IMR-90 (cell line): ENCODE data around the gene CTRB2.

Source experiments
- CHD1 ChIP-seq: IDR thresholded peaks from 2 replicates; pipeline ENCODE4 v1.6.1; 2012; ENCODE audit warnings: low read depth, low read length, improper control_type of control experiment
- FOS ChIP-seq: fragments of 150-350 bp; IDR thresholded peaks from 2 replicates; pipeline ENCODE4 v1.6.1; 2016; ENCODE audit warnings: low read depth, low read length
- MAFK ChIP-seq: IDR thresholded peaks from 2 replicates; pipeline ENCODE4 v1.6.1; 2012; ENCODE audit warnings: low read depth, low read length, improper control_type of control experiment
- MXI1 ChIP-seq: IDR thresholded peaks from 2 replicates; pipeline ENCODE4 v1.6.1; 2012; ENCODE audit warnings: low read depth, mild to moderate bottlenecking, low read length, moderate library complexity, borderline replicate concordance
- POLR2A ChIP-seq: IDR thresholded peaks from 2 replicates; pipeline ENCODE4 v1.6.1; 2012; ENCODE audit warnings: mild to moderate bottlenecking, low read depth, low read length
- RAD21 ChIP-seq: IDR thresholded peaks from 2 replicates; pipeline ENCODE4 v1.6.1; 2012; ENCODE audit warnings: low read length, improper control_type of control experiment
- RCOR1 ChIP-seq: IDR thresholded peaks from 2 replicates; pipeline ENCODE4 v1.6.1; 2012; ENCODE audit warnings: mild to moderate bottlenecking, low read length, improper control_type of control experiment; ENCODE audit not compliant: insufficient replicate concordance
- RFX5 ChIP-seq: IDR thresholded peaks from 2 replicates; pipeline ENCODE4 v1.8.0; 2012; ENCODE audit warnings: low read depth, mild to moderate bottlenecking, low read length, moderate library complexity
- TF ChIP-seq, protein P1 (sequence below): conservative IDR thresholded peaks from 2 replicates; pipeline ENCODE4 v1.5.1; 2012; ENCODE audit warnings: mild to moderate bottlenecking, low read depth, low read length, improper control_type of control experiment
- TF ChIP-seq, protein P2 (sequence below): fragments of 150-350 bp; IDR thresholded peaks from 2 replicates; pipeline ENCODE4 v1.6.1; 2017; ENCODE audit warnings: mild to moderate bottlenecking, antibody characterized with exemption, low read length, low read depth

DNA sequence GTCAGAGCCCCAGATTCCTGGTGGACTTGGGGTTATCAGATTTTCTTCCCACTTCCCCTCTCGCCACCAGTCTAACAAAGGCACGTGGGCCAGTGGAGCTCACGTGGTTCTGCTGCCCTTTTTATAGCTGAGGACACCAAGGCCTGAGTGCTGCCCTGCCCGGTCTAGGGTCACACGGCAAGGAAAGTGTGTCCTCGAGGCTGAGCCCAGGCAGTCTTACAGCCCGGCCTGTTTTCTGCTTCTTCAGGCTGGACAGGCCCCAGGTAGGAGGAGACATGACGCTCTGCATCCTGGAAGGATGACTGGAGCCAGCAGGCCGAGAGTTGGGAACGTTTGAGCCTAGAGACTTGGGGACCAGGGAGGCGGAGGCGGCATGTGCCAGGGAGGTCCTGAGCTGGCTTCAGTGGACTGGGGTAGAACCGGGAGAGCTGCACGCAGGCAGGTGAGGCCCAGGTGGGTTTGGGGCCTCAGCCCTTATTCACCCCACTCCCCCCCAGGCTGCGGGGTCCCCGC lies 15.4 kb upstream of the CTRB2 start:
- TF ChIP-seq, protein P1, sequence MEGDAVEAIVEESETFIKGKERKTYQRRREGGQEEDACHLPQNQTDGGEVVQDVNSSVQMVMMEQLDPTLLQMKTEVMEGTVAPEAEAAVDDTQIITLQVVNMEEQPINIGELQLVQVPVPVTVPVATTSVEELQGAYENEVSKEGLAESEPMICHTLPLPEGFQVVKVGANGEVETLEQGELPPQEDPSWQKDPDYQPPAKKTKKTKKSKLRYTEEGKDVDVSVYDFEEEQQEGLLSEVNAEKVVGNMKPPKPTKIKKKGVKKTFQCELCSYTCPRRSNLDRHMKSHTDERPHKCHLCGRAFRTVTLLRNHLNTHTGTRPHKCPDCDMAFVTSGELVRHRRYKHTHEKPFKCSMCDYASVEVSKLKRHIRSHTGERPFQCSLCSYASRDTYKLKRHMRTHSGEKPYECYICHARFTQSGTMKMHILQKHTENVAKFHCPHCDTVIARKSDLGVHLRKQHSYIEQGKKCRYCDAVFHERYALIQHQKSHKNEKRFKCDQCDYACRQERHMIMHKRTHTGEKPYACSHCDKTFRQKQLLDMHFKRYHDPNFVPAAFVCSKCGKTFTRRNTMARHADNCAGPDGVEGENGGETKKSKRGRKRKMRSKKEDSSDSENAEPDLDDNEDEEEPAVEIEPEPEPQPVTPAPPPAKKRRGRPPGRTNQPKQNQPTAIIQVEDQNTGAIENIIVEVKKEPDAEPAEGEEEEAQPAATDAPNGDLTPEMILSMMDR = no peak
- TF ChIP-seq, protein P2, sequence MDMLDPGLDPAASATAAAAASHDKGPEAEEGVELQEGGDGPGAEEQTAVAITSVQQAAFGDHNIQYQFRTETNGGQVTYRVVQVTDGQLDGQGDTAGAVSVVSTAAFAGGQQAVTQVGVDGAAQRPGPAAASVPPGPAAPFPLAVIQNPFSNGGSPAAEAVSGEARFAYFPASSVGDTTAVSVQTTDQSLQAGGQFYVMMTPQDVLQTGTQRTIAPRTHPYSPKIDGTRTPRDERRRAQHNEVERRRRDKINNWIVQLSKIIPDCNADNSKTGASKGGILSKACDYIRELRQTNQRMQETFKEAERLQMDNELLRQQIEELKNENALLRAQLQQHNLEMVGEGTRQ = no peak
- TF ChIP-seq RCOR1 (no peak), RFX5 (no peak), MXI1 (no peak), RAD21 (no peak), POLR2A (no peak), FOS (no peak), MAFK (no peak), CHD1 (no peak)
